Neuronal stem cell (in vitro differentiated cells): Measurements from ENCODE around the gene LMF1.

Experiments used
- DNase-seq: peaks from one replicate; pipeline ENCODE4 v3.0.0-alpha.2; 2013; ENCODE audit warnings: low spot score
- H2AFZ ChIP-seq: one replicate; pipeline ENCODE4 v1.6.1; 2013; ENCODE audit warnings: mild to moderate bottlenecking, low read length, inconsistent platforms
- H2AK5ac ChIP-seq: 2 replicates; pipeline ENCODE4 v1.6.1; 2013; ENCODE audit warnings: low read depth, mild to moderate bottlenecking, inconsistent platforms, low read length, moderate library complexity, mixed read lengths
- H2BK120ac ChIP-seq: 2 replicates; pipeline ENCODE4 v1.6.1; 2013; ENCODE audit warnings: low read depth, mild to moderate bottlenecking, inconsistent platforms, low read length, moderate library complexity, mixed read lengths
- H2BK12ac ChIP-seq: one replicate; pipeline ENCODE4 v1.6.1; 2013; ENCODE audit warnings: low read length, inconsistent platforms
- H2BK15ac ChIP-seq: 2 replicates; pipeline ENCODE4 v1.6.1; 2013; ENCODE audit warnings: mild to moderate bottlenecking, low read length, inconsistent platforms, mixed read lengths
- H2BK5ac ChIP-seq: one replicate; pipeline ENCODE4 v1.6.1; 2013; ENCODE audit warnings: inconsistent platforms, mild to moderate bottlenecking, low read length, moderate library complexity
- H3K14ac ChIP-seq: one replicate; pipeline ENCODE4 v1.6.1; 2013; ENCODE audit warnings: low read length, inconsistent platforms
- H3K18ac ChIP-seq: 2 replicates; pipeline ENCODE4 v1.6.1; 2013; ENCODE audit warnings: low read length, inconsistent platforms
- H3K23ac ChIP-seq: 2 replicates; pipeline ENCODE4 v1.6.1; 2013; ENCODE audit warnings: low read depth, mild to moderate bottlenecking, mixed read lengths, low read length, inconsistent platforms; ENCODE audit not compliant: poor library complexity
- H3K27ac ChIP-seq: replicated peaks from 3 replicates; pipeline ENCODE4 v1.5.1; 2013; ENCODE audit warnings: low read length, inconsistent platforms
- H3K27me3 ChIP-seq, 3 experiments: 2 replicates each; pipeline ENCODE4 v1.6.1; 2013; ENCODE audit warnings: low read length in 3 of 3, mild to moderate bottlenecking in 2 of 3, inconsistent platforms in 1 of 3, low read depth in 1 of 3, mixed read lengths in 1 of 3, moderate library complexity in 1 of 3; ENCODE audit not compliant: control insufficient read depth in 3 of 3, insufficient read depth in 3 of 3
- H3K36me3 ChIP-seq, 2 donors: replicated peaks in 1 of 2; 2 replicates each; pipeline ENCODE4 v1.6.1; 2013; ENCODE audit warnings: low read length in 2 of 2; ENCODE audit not compliant: control insufficient read depth in 2 of 2, insufficient read depth in 2 of 2
- H3K4ac ChIP-seq: 2 replicates; pipeline ENCODE4 v1.6.1; 2013; ENCODE audit warnings: inconsistent platforms, mild to moderate bottlenecking, low read length, moderate library complexity
- H3K4me1 ChIP-seq, 2 donors: 1 replicate in 1 of 2; 2 replicates in 1 of 2; pipeline ENCODE4 v1.6.1; 2013; ENCODE audit warnings: low read length in 2 of 2, low read depth in 1 of 2; ENCODE audit not compliant: control insufficient read depth in 2 of 2, insufficient read depth in 1 of 2
- H3K4me2 ChIP-seq: one replicate; pipeline ENCODE4 v1.6.1; 2013; ENCODE audit warnings: mild to moderate bottlenecking, low read length, inconsistent platforms; ENCODE audit not compliant: insufficient read depth, poor library complexity, severe bottlenecking
- H3K4me3 ChIP-seq, 2 donors: 2 replicates each; pipeline ENCODE4 v1.5.1; 2013; ENCODE audit warnings: low read length in 2 of 2, mild to moderate bottlenecking in 2 of 2, inconsistent platforms in 1 of 2, moderate library complexity in 1 of 2
- H3K79me1 ChIP-seq: one replicate; pipeline ENCODE4 v1.6.1; 2013; ENCODE audit warnings: low read depth, mild to moderate bottlenecking, inconsistent platforms, low read length, moderate library complexity
- H3K9ac ChIP-seq: one replicate; pipeline ENCODE4 v1.6.1; 2013; ENCODE audit warnings: mild to moderate bottlenecking, low read depth, low read length, inconsistent platforms; ENCODE audit not compliant: poor library complexity
- H3K9me3 ChIP-seq, 2 donors: replicated peaks in 1 of 2; 2 replicates each; pipeline versions ENCODE3 to v1.6.1; 2013; ENCODE audit warnings: low read length in 2 of 2, mild to moderate bottlenecking in 2 of 2, inconsistent platforms in 1 of 2, low read depth in 1 of 2, mixed read lengths in 1 of 2, moderate library complexity in 1 of 2; ENCODE audit not compliant: control insufficient read depth in 2 of 2, insufficient read depth in 1 of 2
- H4K8ac ChIP-seq: one replicate; pipeline ENCODE4 v1.6.1; 2013; ENCODE audit warnings: low read depth, mild to moderate bottlenecking, inconsistent platforms, low read length, moderate library complexity
- H4K91ac ChIP-seq: one replicate; pipeline ENCODE4 v1.6.1; 2013; ENCODE audit warnings: low read length, low read depth, mild to moderate bottlenecking, inconsistent platforms; ENCODE audit not compliant: poor library complexity
- WGBS, 2 donors: extraction: QIAGEN DNeasy Blood & Tissue Kit; methylation state at CpG; one replicate each; pipeline ENCODE4 v1.1.7; 2013; ENCODE audit warnings: missing lambda C conversion rate in 2 of 2, mixed read lengths in 1 of 2; ENCODE audit not compliant: insufficient read length in 2 of 2, insufficient replicate concordance in 1 of 2; ENCODE audit errors: extremely low coverage in 2 of 2; 5-methylcytosine and 5-hydroxymethylcytosine counted together

The LMF1 gene

DNA sequence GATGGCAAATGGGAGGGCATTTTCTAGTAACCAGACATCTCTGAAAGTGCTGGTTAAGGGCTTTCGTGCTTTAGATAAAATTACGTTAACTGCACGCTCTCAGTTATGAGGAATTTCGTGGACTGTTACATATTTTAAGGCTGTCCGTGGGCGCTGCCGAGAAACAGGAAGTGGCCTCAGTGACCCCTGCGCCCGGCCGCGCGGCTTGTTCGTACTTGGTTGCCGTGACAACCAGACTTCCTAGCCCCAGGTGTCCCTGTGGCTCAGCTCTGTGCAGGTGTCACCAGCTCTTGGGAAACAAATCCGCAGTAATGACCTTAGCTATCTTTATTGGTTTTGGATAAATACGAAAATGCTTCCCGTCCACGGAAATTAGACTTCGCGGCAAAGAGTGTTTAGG is 52.7 kb downstream of the LMF1 start:
- no peak overlapping the region for H2BK15ac ChIP-seq
- no peak overlapping the region for H2BK120ac ChIP-seq
- H3K9me3 ChIP-seq: peaks cover 4 to 9% of the 10 kb centered on the region in 2 donors
- H3K36me3 ChIP-seq: no peaks in the 10 kb centered on the region
- H3K14ac ChIP-seq: no peak overlapping the region
- H3K4me3 ChIP-seq: no peak overlapping the region
- H3K4ac ChIP-seq: no peak overlapping the region
- H2AK5ac ChIP-seq: no peak overlapping the region
- H3K27me3 ChIP-seq: no peaks in the 10 kb centered on the region
- peak overlapping the region; percentile 36 for H2BK12ac ChIP-seq
- H3K9ac ChIP-seq: no peak overlapping the region
- no peak overlapping the region for H3K4me2 ChIP-seq
- H2BK5ac ChIP-seq: no peak overlapping the region
- no CpG with 5 or more reads among the region's 20 CpGs for WGBS, 2 donors
- peaks cover 1% of the 10 kb centered on the region for H3K79me1 ChIP-seq
- no peak overlapping the region for H3K27ac ChIP-seq
- no peak overlapping the region for H4K91ac ChIP-seq
- H3K23ac ChIP-seq: no peak overlapping the region
- peaks cover 0 to 11% of the 10 kb centered on the region in 2 donors for H3K4me1 ChIP-seq
- no peak overlapping the region for H3K18ac ChIP-seq
- H4K8ac ChIP-seq: no peak overlapping the region
- no peak for DNase-seq
- no peak overlapping the region for H2AFZ ChIP-seq

GRCh38 chr16:917591-918061 is 53.2 kb downstream of the LMF1 start:
- Histone ChIP-seq H3K27me3 (no peaks in the 10 kb centered on the region), H3K27ac (no peak overlapping the region), H3K18ac (no peak overlapping the region), H3K4me1 (peaks cover 1 to 11% of the 10 kb centered on the region in 2 donors), H3K23ac (no peak overlapping the region), H2AFZ (no peak overlapping the region), H3K79me1 (peaks cover 1% of the 10 kb centered on the region), H2AK5ac (peak overlapping the region; percentile 17), H3K36me3 (no peaks in the 10 kb centered on the region), H2BK15ac (no peak overlapping the region), H3K4me2 (no peak overlapping the region), H2BK120ac (no peak overlapping the region), H3K14ac (no peak overlapping the region), H2BK12ac (peak overlapping the region; percentile 36), H4K8ac (no peak overlapping the region), H3K9ac (no peak overlapping the region), H2BK5ac (no peak overlapping the region), H4K91ac (no peak overlapping the region), H3K4ac (no peak overlapping the region), H3K4me3 (no peak overlapping the region), H3K9me3 (peaks cover 3 to 7% of the 10 kb centered on the region in 2 donors)
- WGBS, 2 donors: no CpG with 5 or more reads among the region's 21 CpGs
- DNase-seq: no peak

- no peak overlapping the region for H2BK12ac ChIP-seq
- no CpG with 5 or more reads among the region's 26 CpGs for WGBS, 2 donors
- H2AFZ ChIP-seq: no peak overlapping the region
- DNase-seq: no peak
- H3K27me3 ChIP-seq: no peaks in the 10 kb centered on the region
- H3K9me3 ChIP-seq: no peaks in the 10 kb centered on the region
- no peak overlapping the region for H2BK15ac ChIP-seq
- H3K9ac ChIP-seq: no peak overlapping the region
- H3K36me3 ChIP-seq: no peaks in the 10 kb centered on the region
- no peak overlapping the region for H3K4ac ChIP-seq
- no peak overlapping the region for H3K14ac ChIP-seq
- no peak overlapping the region for H3K27ac ChIP-seq
- H3K23ac ChIP-seq: peak overlapping the region; percentile 65
- H4K8ac ChIP-seq: no peak overlapping the region
- H3K18ac ChIP-seq: no peak overlapping the region
- H3K4me2 ChIP-seq: no peak overlapping the region
- H3K4me1 ChIP-seq: peaks cover 3 to 11% of the 10 kb centered on the region in 2 donors
- H2BK120ac ChIP-seq: no peak overlapping the region
- no peak overlapping the region for H4K91ac ChIP-seq
- H2BK5ac ChIP-seq: no peak overlapping the region
- peaks cover 1% of the 10 kb centered on the region for H3K79me1 ChIP-seq
- H2AK5ac ChIP-seq: no peak overlapping the region
- no peak overlapping the region for H3K4me3 ChIP-seq
These were observed 54.6 kb downstream of the LMF1 start for GRCh38 chr16:916035-916799.

DNA sequence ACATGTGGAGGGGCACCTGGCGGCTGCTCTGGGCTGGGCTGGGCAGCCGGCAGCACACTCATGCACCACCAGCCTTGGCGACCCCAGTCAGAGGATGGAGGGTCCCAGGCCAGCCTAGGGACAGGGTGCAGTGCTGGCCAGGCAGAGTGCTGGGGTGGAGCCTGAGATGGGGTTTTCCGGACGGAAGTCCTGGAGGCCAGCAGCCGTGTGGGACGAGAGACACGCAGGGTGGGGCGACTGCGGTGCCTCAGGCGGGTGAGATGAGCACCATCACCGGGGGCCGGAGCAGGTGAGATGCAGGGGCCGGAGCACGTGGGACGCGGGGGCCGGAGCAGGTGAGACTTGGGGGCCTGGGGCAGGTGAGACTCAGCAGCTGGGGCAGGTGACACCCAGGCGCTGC is 55.2 kb downstream of the LMF1 start:
- Histone ChIP-seq H2BK120ac (no peak overlapping the region), H3K4me2 (no peak overlapping the region), H2BK15ac (no peak overlapping the region), H3K9me3 (no peaks in the 10 kb centered on the region), H2BK12ac (no peak overlapping the region), H2AK5ac (no peak overlapping the region), H2BK5ac (no peak overlapping the region), H3K36me3 (no peaks in the 10 kb centered on the region), H3K18ac (peak overlapping the region; percentile 80), H3K9ac (peak overlapping the region; percentile 81), H3K79me1 (peaks cover 1% of the 10 kb centered on the region), H3K4ac (no peak overlapping the region), H4K8ac (peak overlapping the region; percentile 3), H3K27me3 (no peaks in the 10 kb centered on the region), H3K27ac (no peak overlapping the region), H3K4me3 (no peak overlapping the region), H3K14ac (no peak overlapping the region), H3K4me1 (peaks cover 3 to 11% of the 10 kb centered on the region in 2 donors), H4K91ac (peak overlapping the region; percentile 59), H3K23ac (peak overlapping the region; percentile 65), H2AFZ (no peak overlapping the region)
- no peak for DNase-seq
- WGBS, 2 donors: no CpG with 5 or more reads among the region's 19 CpGs
